ENCODE data around the gene OPCML.

DNA sequence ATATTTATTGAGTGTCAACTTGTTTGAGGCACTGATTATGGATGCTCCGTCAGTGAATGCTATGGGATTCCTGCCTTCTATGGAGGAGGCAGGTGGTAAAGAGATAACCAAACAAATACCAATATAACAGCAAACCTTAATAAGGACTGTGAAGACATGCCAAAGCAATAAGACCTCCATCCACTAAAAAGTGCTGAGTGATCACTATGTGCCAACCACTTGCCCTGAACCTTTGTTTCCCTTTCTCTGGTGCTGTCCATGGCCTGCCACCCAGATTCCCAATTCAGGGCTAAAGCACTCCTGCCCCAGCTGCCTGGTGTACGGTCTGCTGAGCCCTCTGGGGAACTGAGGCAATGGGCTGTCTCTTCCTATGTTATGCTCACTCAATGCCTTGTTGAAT lies 1074.9 kb downstream of the OPCML start:
- TF ChIP-seq, protein P1, sequence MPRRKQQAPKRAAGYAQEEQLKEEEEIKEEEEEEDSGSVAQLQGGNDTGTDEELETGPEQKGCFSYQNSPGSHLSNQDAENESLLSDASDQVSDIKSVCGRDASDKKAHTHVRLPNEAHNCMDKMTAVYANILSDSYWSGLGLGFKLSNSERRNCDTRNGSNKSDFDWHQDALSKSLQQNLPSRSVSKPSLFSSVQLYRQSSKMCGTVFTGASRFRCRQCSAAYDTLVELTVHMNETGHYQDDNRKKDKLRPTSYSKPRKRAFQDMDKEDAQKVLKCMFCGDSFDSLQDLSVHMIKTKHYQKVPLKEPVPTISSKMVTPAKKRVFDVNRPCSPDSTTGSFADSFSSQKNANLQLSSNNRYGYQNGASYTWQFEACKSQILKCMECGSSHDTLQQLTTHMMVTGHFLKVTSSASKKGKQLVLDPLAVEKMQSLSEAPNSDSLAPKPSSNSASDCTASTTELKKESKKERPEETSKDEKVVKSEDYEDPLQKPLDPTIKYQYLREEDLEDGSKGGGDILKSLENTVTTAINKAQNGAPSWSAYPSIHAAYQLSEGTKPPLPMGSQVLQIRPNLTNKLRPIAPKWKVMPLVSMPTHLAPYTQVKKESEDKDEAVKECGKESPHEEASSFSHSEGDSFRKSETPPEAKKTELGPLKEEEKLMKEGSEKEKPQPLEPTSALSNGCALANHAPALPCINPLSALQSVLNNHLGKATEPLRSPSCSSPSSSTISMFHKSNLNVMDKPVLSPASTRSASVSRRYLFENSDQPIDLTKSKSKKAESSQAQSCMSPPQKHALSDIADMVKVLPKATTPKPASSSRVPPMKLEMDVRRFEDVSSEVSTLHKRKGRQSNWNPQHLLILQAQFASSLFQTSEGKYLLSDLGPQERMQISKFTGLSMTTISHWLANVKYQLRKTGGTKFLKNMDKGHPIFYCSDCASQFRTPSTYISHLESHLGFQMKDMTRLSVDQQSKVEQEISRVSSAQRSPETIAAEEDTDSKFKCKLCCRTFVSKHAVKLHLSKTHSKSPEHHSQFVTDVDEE (CRISPR knock-in tag; IDR thresholded peaks at IDR 0.05): no peak
- TF ChIP-seq CSDC2 (CRISPR knock-in tag; IDR thresholded peaks at IDR 0.05) (no peak), RARB (CRISPR knock-in tag; IDR thresholded peaks at IDR 0.05) (no peak), ZFP3 (CRISPR knock-in tag; IDR thresholded peaks at IDR 0.05) (no peak), ZNF70 (CRISPR knock-in tag; IDR thresholded peaks at IDR 0.05) (no peak), OSR1 (CRISPR knock-in tag; IDR thresholded peaks at IDR 0.05) (no peak), CSRNP3 (CRISPR knock-in tag; IDR thresholded peaks at IDR 0.05) (no peak), TOX (CRISPR knock-in tag; IDR thresholded peaks at IDR 0.05; ENCODE audit: borderline replicate concordance) (no peak), ZFP30 (CRISPR knock-in tag; IDR thresholded peaks at IDR 0.05) (no peak)
- TF ChIP-seq, protein P2, sequence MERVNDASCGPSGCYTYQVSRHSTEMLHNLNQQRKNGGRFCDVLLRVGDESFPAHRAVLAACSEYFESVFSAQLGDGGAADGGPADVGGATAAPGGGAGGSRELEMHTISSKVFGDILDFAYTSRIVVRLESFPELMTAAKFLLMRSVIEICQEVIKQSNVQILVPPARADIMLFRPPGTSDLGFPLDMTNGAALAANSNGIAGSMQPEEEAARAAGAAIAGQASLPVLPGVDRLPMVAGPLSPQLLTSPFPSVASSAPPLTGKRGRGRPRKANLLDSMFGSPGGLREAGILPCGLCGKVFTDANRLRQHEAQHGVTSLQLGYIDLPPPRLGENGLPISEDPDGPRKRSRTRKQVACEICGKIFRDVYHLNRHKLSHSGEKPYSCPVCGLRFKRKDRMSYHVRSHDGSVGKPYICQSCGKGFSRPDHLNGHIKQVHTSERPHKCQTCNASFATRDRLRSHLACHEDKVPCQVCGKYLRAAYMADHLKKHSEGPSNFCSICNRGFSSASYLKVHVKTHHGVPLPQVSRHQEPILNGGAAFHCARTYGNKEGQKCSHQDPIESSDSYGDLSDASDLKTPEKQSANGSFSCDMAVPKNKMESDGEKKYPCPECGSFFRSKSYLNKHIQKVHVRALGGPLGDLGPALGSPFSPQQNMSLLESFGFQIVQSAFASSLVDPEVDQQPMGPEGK (CRISPR knock-in tag; IDR thresholded peaks at IDR 0.05; ENCODE audit: borderline replicate concordance): no peak

Data from SK-N-SH treated with all-trans-retinoic acid at 6 μM for 48 hours (cell line).